Measurements from ENCODE around the gene ASB15. TPM values are rescaled to one million over a fixed set of nuclear protein-coding genes. Genes with fewer than 3 reads are reported as not detected.

Gene ASB15
- total RNA-seq, 1 experiment from 2014 or later, result not detected

- no peaks in the 10 kb centered on the region for H3K27me3 ChIP-seq (ENCODE audit: control insufficient read depth, insufficient read depth, low read length)
- H3K36me3 ChIP-seq (ENCODE audit: control insufficient read depth, insufficient read depth, low read length), result peaks cover 13% of the 10 kb centered on the region
- no peak overlapping the region for H3K27ac ChIP-seq (ENCODE audit: low read length)
- H3K4me3 ChIP-seq (ENCODE audit: low read depth in 2 of 2, low read length in 2 of 2), result no peak overlapping the region
- intact Hi-C loops (cut with micrococcal nuclease; ENCODE audit: unreplicated experiment) (no loop called here), in situ Hi-C loops (cut with HindIII; ENCODE audit: low pct_unique_long_range_greater_than_20kb, low sequenced_read_pairs) (no loop called here)
- POLR2A ChIA-PET, result no interaction called here
- BruUV-seq (replicated peaks), result no TSS peak
- DNase-seq (ENCODE audit: low read depth, low spot score) (no peak), ATAC-seq (no peak)
- CTCF ChIA-PET, result no interaction called here
- TF ChIP-seq CTCF (IDR thresholded peaks at IDR 0.05) (no peak), REST (IDR thresholded peaks at IDR 0.05; ENCODE audit: insufficient read depth in 1 of 2, low read depth in 2 of 2, low read length in 1 of 2) (no peak), POLR2AphosphoS5 (IDR thresholded peaks at IDR 0.05; ENCODE audit: low read depth, low read length) (no peak), SIN3A (IDR thresholded peaks at IDR 0.05; ENCODE audit: borderline replicate concordance, insufficient read depth, low read depth, low read length) (no peak), TCF7L2 (IDR thresholded peaks at IDR 0.05; ENCODE audit: low read depth, low read length) (no peak)
- no peaks in the 10 kb centered on the region for H3K9me3 ChIP-seq (ENCODE audit: control insufficient read depth, insufficient read depth, low read depth, low read length)
- H3K4me1 ChIP-seq (ENCODE audit: control insufficient read depth, insufficient read depth, low read length), result peaks cover 9% of the 10 kb centered on the region
Observed at GRCh38 chr7:123553159-123553558, 48.5 kb upstream of the ASB15 start.

GRCh38 chr7:123555484-123555883 lies 46.1 kb upstream of the ASB15 start:
- ATAC-seq (no peak), DNase-seq (ENCODE audit: low read depth, low spot score) (no peak)
- ChIA-PET POLR2A (no interaction called here), CTCF (no interaction called here)
- no peak for TF ChIP-seq TCF7L2 (IDR thresholded peaks at IDR 0.05; ENCODE audit: low read depth, low read length)
- TF ChIP-seq POLR2AphosphoS5 (IDR thresholded peaks at IDR 0.05; ENCODE audit: low read depth, low read length), result no peak
- TF ChIP-seq REST (IDR thresholded peaks at IDR 0.05; ENCODE audit: insufficient read depth in 1 of 2, low read depth in 2 of 2, low read length in 1 of 2), result no peak
- no peak for TF ChIP-seq CTCF (IDR thresholded peaks at IDR 0.05)
- no peak for TF ChIP-seq SIN3A (IDR thresholded peaks at IDR 0.05; ENCODE audit: borderline replicate concordance, insufficient read depth, low read depth, low read length)
- Histone ChIP-seq H3K4me1 (ENCODE audit: control insufficient read depth, insufficient read depth, low read length) (peaks cover 9% of the 10 kb centered on the region), H3K9me3 (ENCODE audit: control insufficient read depth, insufficient read depth, low read depth, low read length) (no peaks in the 10 kb centered on the region), H3K4me3 (ENCODE audit: low read depth in 2 of 2, low read length in 2 of 2) (no peak overlapping the region), H3K27ac (ENCODE audit: low read length) (no peak overlapping the region), H3K27me3 (ENCODE audit: control insufficient read depth, insufficient read depth, low read length) (no peaks in the 10 kb centered on the region), H3K36me3 (ENCODE audit: control insufficient read depth, insufficient read depth, low read length) (peaks cover 7% of the 10 kb centered on the region)
- intact Hi-C loops (cut with micrococcal nuclease; ENCODE audit: unreplicated experiment), result no loop called here
- no TSS peak for BruUV-seq (replicated peaks)
- in situ Hi-C loops (cut with HindIII; ENCODE audit: low pct_unique_long_range_greater_than_20kb, low sequenced_read_pairs), result no loop called here

All from Panc1 (cell line).